Sigmoid colon (tissue), 3 donors: ENCODE results near the gene CCDC83.

Experiments used
- POLR2A ChIP-seq, 2 donors: fragments of 450-650 bp; IDR thresholded peaks; one replicate each; pipeline ENCODE4 v1.6.1; 2016; ENCODE audit warnings: antibody characterized with exemption in 2 of 2, mild to moderate bottlenecking in 2 of 2, moderate library complexity in 2 of 2
- TF ChIP-seq, protein P1 (sequence below), 4 experiments: fragments of 450-650 bp in 3 of 4; fragments of 200-600 bp in 1 of 4; IDR thresholded peaks; one replicate each; pipeline ENCODE4 v1.5.1; 2016 to 2019; ENCODE audit warnings: antibody characterized with exemption in 4 of 4, mild to moderate bottlenecking in 3 of 4, moderate library complexity in 2 of 4

DNA sequence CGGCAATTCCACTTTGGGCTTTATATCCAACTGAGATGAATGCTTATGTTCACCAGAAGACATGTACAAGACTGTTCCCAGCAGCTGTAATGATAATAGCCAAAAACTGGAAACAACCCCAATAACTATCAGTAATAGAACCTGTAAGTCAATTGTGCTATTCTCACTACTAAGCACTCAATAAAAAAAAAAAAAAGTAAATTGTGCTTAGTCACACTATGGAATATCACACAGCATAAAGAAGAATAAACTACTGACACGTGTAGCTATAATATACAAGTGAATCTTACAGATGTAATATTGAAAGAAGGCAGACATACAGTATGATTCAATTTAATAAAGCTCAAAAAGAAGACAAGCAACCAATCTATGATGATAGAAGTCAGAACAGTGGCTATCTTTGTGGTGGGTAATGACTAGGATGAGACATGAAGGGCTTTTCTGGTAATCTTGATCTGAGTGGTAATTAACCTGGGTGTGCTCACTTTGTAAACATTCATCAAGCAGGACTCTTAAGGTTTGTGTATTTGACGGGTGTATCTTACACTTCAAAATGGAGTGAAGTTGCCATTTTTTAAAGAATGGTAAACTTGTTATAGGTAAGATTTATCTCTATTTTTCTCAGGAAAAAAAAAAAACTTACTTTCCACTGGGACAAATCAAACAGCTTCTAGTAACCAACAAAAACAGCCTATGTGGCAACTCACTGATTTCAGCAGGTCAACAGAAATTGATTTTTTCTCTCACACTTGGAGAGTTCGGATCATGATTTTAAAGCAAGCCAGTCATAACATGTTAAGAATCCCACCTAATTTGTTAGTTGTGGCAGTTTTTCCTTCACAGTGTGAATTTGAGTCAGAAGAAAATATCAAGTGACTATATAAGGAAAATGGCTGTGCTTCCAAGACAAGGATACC is 84.2 kb downstream of the CCDC83 start:
- TF ChIP-seq POLR2A (IDR thresholded peaks at IDR 0.05): no peak
- TF ChIP-seq, protein P1, sequence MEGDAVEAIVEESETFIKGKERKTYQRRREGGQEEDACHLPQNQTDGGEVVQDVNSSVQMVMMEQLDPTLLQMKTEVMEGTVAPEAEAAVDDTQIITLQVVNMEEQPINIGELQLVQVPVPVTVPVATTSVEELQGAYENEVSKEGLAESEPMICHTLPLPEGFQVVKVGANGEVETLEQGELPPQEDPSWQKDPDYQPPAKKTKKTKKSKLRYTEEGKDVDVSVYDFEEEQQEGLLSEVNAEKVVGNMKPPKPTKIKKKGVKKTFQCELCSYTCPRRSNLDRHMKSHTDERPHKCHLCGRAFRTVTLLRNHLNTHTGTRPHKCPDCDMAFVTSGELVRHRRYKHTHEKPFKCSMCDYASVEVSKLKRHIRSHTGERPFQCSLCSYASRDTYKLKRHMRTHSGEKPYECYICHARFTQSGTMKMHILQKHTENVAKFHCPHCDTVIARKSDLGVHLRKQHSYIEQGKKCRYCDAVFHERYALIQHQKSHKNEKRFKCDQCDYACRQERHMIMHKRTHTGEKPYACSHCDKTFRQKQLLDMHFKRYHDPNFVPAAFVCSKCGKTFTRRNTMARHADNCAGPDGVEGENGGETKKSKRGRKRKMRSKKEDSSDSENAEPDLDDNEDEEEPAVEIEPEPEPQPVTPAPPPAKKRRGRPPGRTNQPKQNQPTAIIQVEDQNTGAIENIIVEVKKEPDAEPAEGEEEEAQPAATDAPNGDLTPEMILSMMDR (IDR thresholded peaks at IDR 0.05): no peak
